ENCODE data around the gene ALX3.

The ALX3 gene

GRCh38 chr1:110070671-110071242, at the start of gene ALX3:
Gene ALX3 (minus strand): TSS chr1:110070672. CDS start chr1:110070612, 60 bp downstream.
- DNase-seq = no peak
- TF ChIP-seq GATA1 (IDR thresholded peaks at IDR 0.05; ENCODE audit: low read depth, low read length) (no peak), POLR2A (IDR thresholded peaks at IDR 0.05; ENCODE audit: low read length) (no peak)

GRCh38 chr1:110119843-110120242, 49.4 kb upstream of the ALX3 start:
- no peak for DNase-seq
- TF ChIP-seq GATA1 (IDR thresholded peaks at IDR 0.05; ENCODE audit: low read depth, low read length) = no peak
- TF ChIP-seq POLR2A (IDR thresholded peaks at IDR 0.05; ENCODE audit: low read length) = no peak

- no peak for TF ChIP-seq GATA1 (IDR thresholded peaks at IDR 0.05; ENCODE audit: low read depth, low read length)
- no peak for TF ChIP-seq POLR2A (IDR thresholded peaks at IDR 0.05; ENCODE audit: low read length)
- DNase-seq = no peak
Observed at GRCh38 chr1:110118636-110119396, 48.3 kb upstream of the ALX3 start.

- DNase-seq = no peak
- TF ChIP-seq GATA1 (IDR thresholded peaks at IDR 0.05; ENCODE audit: low read depth, low read length) (no peak), POLR2A (IDR thresholded peaks at IDR 0.05; ENCODE audit: low read length) (no peak)
Observed at GRCh38 chr1:110114784-110115183, 44.3 kb upstream of the ALX3 start.

- TF ChIP-seq GATA1 (IDR thresholded peaks at IDR 0.05; ENCODE audit: low read depth, low read length) = no peak
- TF ChIP-seq POLR2A (IDR thresholded peaks at IDR 0.05; ENCODE audit: low read length) = no peak
- no peak for DNase-seq
Observed at GRCh38 chr1:110114173-110114572, 43.7 kb upstream of the ALX3 start.

- no peak for DNase-seq
- no peak for TF ChIP-seq POLR2A (IDR thresholded peaks at IDR 0.05; ENCODE audit: low read length)
- TF ChIP-seq GATA1 (IDR thresholded peaks at IDR 0.05; ENCODE audit: low read depth, low read length) = no peak
Observed at GRCh38 chr1:110113551-110113950, 43.1 kb upstream of the ALX3 start.

GRCh38 chr1:110112656-110113055, 42.2 kb upstream of the ALX3 start:
- TF ChIP-seq GATA1 (IDR thresholded peaks at IDR 0.05; ENCODE audit: low read depth, low read length) (no peak), POLR2A (IDR thresholded peaks at IDR 0.05; ENCODE audit: low read length) (no peak)
- DNase-seq = no peak

- TF ChIP-seq GATA1 (IDR thresholded peaks at IDR 0.05; ENCODE audit: low read depth, low read length) = no peak
- TF ChIP-seq POLR2A (IDR thresholded peaks at IDR 0.05; ENCODE audit: low read length) = no peak
- no peak for DNase-seq
Observed at GRCh38 chr1:110112143-110112542, 41.7 kb upstream of the ALX3 start, which contains the start of gene UBL4B. Gene UBL4B (plus strand): TSS chr1:110112443. CDS start chr1:110112535, 92 bp downstream.

- TF ChIP-seq POLR2A (IDR thresholded peaks at IDR 0.05; ENCODE audit: low read length) (no peak), GATA1 (IDR thresholded peaks at IDR 0.05; ENCODE audit: low read depth, low read length) (no peak)
Observed at GRCh38 chr1:110111081-110111480, 40.6 kb upstream of the ALX3 start.

GRCh38 chr1:110107867-110108469, 37.5 kb upstream of the ALX3 start:
- no peak for DNase-seq
- TF ChIP-seq GATA1 (IDR thresholded peaks at IDR 0.05; ENCODE audit: low read depth, low read length) (no peak), POLR2A (IDR thresholded peaks at IDR 0.05; ENCODE audit: low read length) (no peak)

More at GRCh38 chr1:110111081-110111480, 40.6 kb upstream of the ALX3 start:
- no peak for DNase-seq

- no peak for TF ChIP-seq GATA1 (IDR thresholded peaks at IDR 0.05; ENCODE audit: low read depth, low read length)
- TF ChIP-seq POLR2A (IDR thresholded peaks at IDR 0.05; ENCODE audit: low read length) = no peak
- DNase-seq = peak; percentile 53 to 76
Observed at GRCh38 chr1:110106013-110106941, 35.8 kb upstream of the ALX3 start.

GRCh38 chr1:110102081-110102480, 31.6 kb upstream of the ALX3 start:
- TF ChIP-seq GATA1 (IDR thresholded peaks at IDR 0.05; ENCODE audit: low read depth, low read length) (no peak), POLR2A (IDR thresholded peaks at IDR 0.05; ENCODE audit: low read length) (no peak)
- DNase-seq = no peak

- TF ChIP-seq GATA1 (IDR thresholded peaks at IDR 0.05; ENCODE audit: low read depth, low read length) (no peak), POLR2A (IDR thresholded peaks at IDR 0.05; ENCODE audit: low read length) (no peak)
- DNase-seq = no peak
Observed at GRCh38 chr1:110100335-110100734, 29.9 kb upstream of the ALX3 start.
